Neural progenitor cell (in vitro differentiated cells): ENCODE measurements around the gene POFUT2. TPM values are rescaled to one million over a fixed set of nuclear protein-coding genes. Genes with fewer than 3 reads are reported as not detected.

Source experiments
- DNase-seq: peaks from one replicate; pipeline ENCODE4 v3.0.0-alpha.2; 2016; ENCODE audit warnings: low spot score
- H2AFZ ChIP-seq: fragments of 200-600 bp; sonication (generic); replicated peaks from 2 replicates; pipeline ENCODE4 v1.6.1; 2016; ENCODE audit warnings: antibody characterized with exemption
- H3F3A ChIP-seq: fragments of 200-600 bp; sonication (generic); 2 replicates; pipeline ENCODE4 v1.6.1; 2016; ENCODE audit warnings: antibody characterized with exemption, low read depth
- H3K27ac ChIP-seq: fragments of 200-600 bp; sonication (generic); 2 replicates; pipeline ENCODE4 v1.5.1; 2016; ENCODE audit warnings: mild to moderate bottlenecking
- H3K27me3 ChIP-seq: fragments of 200-600 bp; sonication (generic); 2 replicates; pipeline ENCODE4 v1.6.1; 2016; ENCODE audit warnings: mild to moderate bottlenecking, moderate library complexity
- H3K36me3 ChIP-seq: fragments of 200-600 bp; sonication (generic); 2 replicates; pipeline ENCODE4 v1.5.1; 2016
- H3K4me1 ChIP-seq: fragments of 200-600 bp; sonication (generic); 2 replicates; pipeline ENCODE4 v1.6.1; 2016; ENCODE audit warnings: mixed run types
- H3K4me2 ChIP-seq: fragments of 200-600 bp; sonication (generic); 2 replicates; pipeline ENCODE4 v1.6.1; 2016
- H3K4me3 ChIP-seq: fragments of 200-600 bp; sonication (generic); 2 replicates; pipeline ENCODE4 v1.5.1; 2016
- H3K79me2 ChIP-seq: fragments of 200-600 bp; sonication (generic); 2 replicates; pipeline ENCODE4 v1.6.1; 2016; ENCODE audit warnings: low read depth
- H3K9ac ChIP-seq: fragments of 200-600 bp; sonication (generic); 2 replicates; pipeline ENCODE4 v1.6.1; 2016
- H3K9me3 ChIP-seq: fragments of 200-600 bp; sonication (generic); 2 replicates; pipeline ENCODE4 v1.5.1; 2016; ENCODE audit warnings: low read depth
- H4K20me1 ChIP-seq: fragments of 200-600 bp; sonication (generic); 2 replicates; pipeline ENCODE4 v1.6.1; 2016; ENCODE audit warnings: low read depth
- H3K27ac Mint-ChIP-seq: 3 replicates; pipeline ENCODE4 v1.8.0; 2021; ENCODE audit warnings: mixed read lengths
- H3K27me3 Mint-ChIP-seq: 2 replicates; pipeline ENCODE4 v1.8.0; 2022; ENCODE audit warnings: low read depth, mild to moderate bottlenecking, inconsistent platforms, moderate library complexity, mixed read lengths; ENCODE audit not compliant: insufficient read depth
- H3K36me3 Mint-ChIP-seq: 3 replicates; pipeline ENCODE4 v1.8.0; 2021; ENCODE audit warnings: mixed read lengths
- H3K4me1 Mint-ChIP-seq: 3 replicates; pipeline ENCODE4 v1.8.0; 2021; ENCODE audit warnings: mixed read lengths
- H3K4me3 Mint-ChIP-seq: 3 replicates; pipeline ENCODE4 v1.8.0; 2021; ENCODE audit warnings: mild to moderate bottlenecking, moderate library complexity, mixed read lengths
- H3K9me3 Mint-ChIP-seq: 3 replicates; pipeline ENCODE4 v1.8.0; 2020; ENCODE audit warnings: mixed read lengths
- CTCF ChIP-seq: fragments of 200-600 bp; sonication (generic); IDR thresholded peaks from 2 replicates; pipeline ENCODE4 v1.5.1; 2017; ENCODE audit warnings: antibody characterized with exemption, mild to moderate bottlenecking
- EZH2 ChIP-seq: fragments of 200-600 bp; sonication (generic); IDR thresholded peaks from 2 replicates; pipeline ENCODE4 v1.6.1; 2017; ENCODE audit warnings: antibody characterized with exemption, mild to moderate bottlenecking, moderate library complexity
- EZH2phosphoT487 ChIP-seq: fragments of 200-600 bp; sonication (generic); IDR thresholded peaks from 2 replicates; pipeline ENCODE4 v1.6.1; 2017; ENCODE audit warnings: antibody characterized with exemption
- total RNA-seq: library from RNA; depleted of rRNA; stranded (reverse); fragments of >200 nt; gene quantifications from 2 replicates; pipeline ENCODE4 v1.2.3, GENCODE V29; 2015; ENCODE audit warnings: low replicate concordance

Gene POFUT2
- total RNA-seq, 1 donor from 2014 or later: 28.5 TPM

- Mint-ChIP-seq H3K4me1 (peaks cover under 1% of the 10 kb centered on the region), H3K27ac (no peak overlapping the region), H3K27me3 (no peaks in the 10 kb centered on the region), H3K36me3 (peaks cover 8% of the 10 kb centered on the region), H3K4me3 (no peak overlapping the region), H3K9me3 (peaks cover 9% of the 10 kb centered on the region)
- Histone ChIP-seq H3K79me2 (no peaks in the 10 kb centered on the region), H3K36me3 (no peaks in the 10 kb centered on the region), H3K4me3 (no peak overlapping the region), H3F3A (no peaks in the 10 kb centered on the region), H3K9me3 (peaks cover 4% of the 10 kb centered on the region), H3K27ac (no peak overlapping the region), H2AFZ (no peak overlapping the region), H3K27me3 (no peaks in the 10 kb centered on the region), H3K9ac (no peak overlapping the region), H3K4me1 (no peaks in the 10 kb centered on the region), H4K20me1 (no peaks in the 10 kb centered on the region), H3K4me2 (no peak overlapping the region)
- no peak for DNase-seq
- TF ChIP-seq EZH2: no peak
- TF ChIP-seq CTCF: no peak
- TF ChIP-seq EZH2phosphoT487: no peak
Observed at GRCh38 chr21:45215213-45215612, 72.5 kb downstream of the POFUT2 start.

Other genes starting within 250 kb of the POFUT2 start
- gene ADARB1, start 213.3 kb downstream of the POFUT2 start, total RNA-seq: 5.1 and 8.4 TPM in 2 replicates
- 52.6 and 291 TPM in 2 replicates for gene COL18A1, start 117.3 kb upstream of the POFUT2 start, total RNA-seq